Upper lobe of right lung (tissue), 1 donor: ENCODE data around the gene TMEM253. TPM values are rescaled to one million over a fixed set of nuclear protein-coding genes. Genes with fewer than 3 reads are reported as not detected.

ENCODE experiments used
- total RNA-seq: library from RNA; stranded (reverse); fragmentation: NEBNext Ultra II Directional; extraction: Animal tissue kit (Norgen Biotek cat#: 25700); gene quantifications from one replicate; pipeline ENCODE4 v1.2.1, GENCODE V29; 2021
- donor health status: DM: no; HTN: yes; CAD: no; lungs with severe emphysema.

TMEM253 gene
- total RNA-seq, 1 donor from 2014 or later: 0.67 TPM

Other genes starting within 250 kb of the TMEM253 start
- gene RNASE3, start 209.7 kb upstream of the TMEM253 start, total RNA-seq: not detected
- gene RNASE2, start 145.6 kb upstream of the TMEM253 start, total RNA-seq: 4.1 TPM
- 51.0 TPM for gene METTL17, start 111.1 kb upstream of the TMEM253 start, total RNA-seq
- gene SLC39A2, start 101.8 kb upstream of the TMEM253 start, total RNA-seq: not detected
- gene NDRG2, start 76.0 kb upstream of the TMEM253 start, total RNA-seq: 127 TPM
- gene TPPP2, start 70.8 kb upstream of the TMEM253 start, total RNA-seq: not detected
- gene RNASE13, start 66.3 kb upstream of the TMEM253 start, total RNA-seq: not detected
- not detected for gene RNASE7, start 58.7 kb upstream of the TMEM253 start, total RNA-seq
- gene RNASE8, start 43.2 kb upstream of the TMEM253 start, total RNA-seq: not detected
- gene ARHGEF40, start 30.8 kb upstream of the TMEM253 start, total RNA-seq: 39.2 TPM
- gene ZNF219, start 2.4 kb upstream of the TMEM253 start, total RNA-seq: 52.8 TPM
- gene OR5AU1, start 55.0 kb downstream of the TMEM253 start, total RNA-seq: not detected
- 368 TPM for gene HNRNPC, start 168.4 kb downstream of the TMEM253 start, total RNA-seq
- 1.7 TPM for gene RPGRIP1, start 179.0 kb downstream of the TMEM253 start, total RNA-seq